ENCODE results near the gene TRPM1.

TRPM1 gene

DNA sequence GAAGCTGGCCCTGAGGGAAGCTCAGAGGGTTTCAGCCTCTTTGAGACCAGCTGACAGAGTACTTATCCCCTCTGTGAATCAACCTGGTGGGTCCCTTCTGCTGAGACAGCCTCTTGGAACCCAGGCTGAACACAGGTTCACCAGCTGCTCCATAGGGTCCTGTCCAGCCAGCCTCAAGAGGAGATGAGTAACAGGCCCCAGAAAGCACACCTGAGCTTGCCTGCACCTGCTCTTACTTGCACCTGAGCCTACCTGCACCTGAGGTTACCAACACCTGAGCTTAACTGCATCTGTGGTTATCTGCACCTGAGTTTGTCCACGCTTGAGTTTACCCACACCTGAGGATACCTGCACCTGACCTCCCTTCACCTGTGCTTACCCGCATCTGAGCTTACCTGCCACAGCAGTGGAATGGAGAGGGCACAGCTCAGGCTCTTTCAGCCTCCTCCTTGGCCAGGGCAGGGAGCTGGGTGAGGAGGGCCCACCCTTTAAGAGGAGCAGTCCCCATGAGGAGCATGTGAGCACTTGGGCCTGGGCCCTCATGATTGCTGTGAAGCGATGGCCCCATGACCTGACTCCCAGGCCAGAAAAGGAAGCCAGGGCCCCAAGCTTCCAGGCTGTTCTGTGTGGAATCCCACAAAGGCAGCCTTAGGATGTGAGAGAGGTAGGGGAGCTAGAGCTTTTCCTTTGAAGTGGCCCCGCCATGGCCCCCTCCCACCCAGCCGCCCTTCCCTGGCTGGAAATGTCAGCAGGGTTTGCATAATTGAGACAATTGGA is at the start of gene TRPM1:
Gene TRPM1 (minus strand): TSS at position 464 of the 777 bp plus-strand sequence. CDS start 20,370 bp downstream, outside the sequence.
- DNase-seq = no peak

DNA sequence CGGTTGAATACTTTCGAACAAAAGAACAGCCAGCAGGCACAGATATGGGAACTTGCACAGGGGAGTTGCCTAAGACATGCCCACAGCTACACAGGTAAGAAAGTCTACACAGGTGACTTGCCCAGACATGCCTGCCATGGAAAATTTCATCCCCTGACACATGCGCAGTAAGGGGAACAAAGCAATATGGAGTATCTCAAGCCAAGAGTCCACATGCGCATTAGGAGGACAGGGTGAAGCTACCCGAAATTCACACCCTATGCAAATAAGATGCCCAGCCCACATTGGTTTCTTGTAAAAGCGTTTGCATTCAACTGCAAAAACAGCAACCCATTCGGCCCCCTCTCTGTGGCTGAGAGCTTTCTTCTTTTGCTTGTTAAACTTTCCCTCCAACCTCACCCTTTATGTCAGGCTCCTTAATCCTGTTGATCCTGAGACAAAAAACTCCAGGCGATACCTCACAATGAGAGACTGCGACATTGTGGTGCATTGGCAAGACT is 49.3 kb upstream of the TRPM1 start:
- DNase-seq = no peak

DNA sequence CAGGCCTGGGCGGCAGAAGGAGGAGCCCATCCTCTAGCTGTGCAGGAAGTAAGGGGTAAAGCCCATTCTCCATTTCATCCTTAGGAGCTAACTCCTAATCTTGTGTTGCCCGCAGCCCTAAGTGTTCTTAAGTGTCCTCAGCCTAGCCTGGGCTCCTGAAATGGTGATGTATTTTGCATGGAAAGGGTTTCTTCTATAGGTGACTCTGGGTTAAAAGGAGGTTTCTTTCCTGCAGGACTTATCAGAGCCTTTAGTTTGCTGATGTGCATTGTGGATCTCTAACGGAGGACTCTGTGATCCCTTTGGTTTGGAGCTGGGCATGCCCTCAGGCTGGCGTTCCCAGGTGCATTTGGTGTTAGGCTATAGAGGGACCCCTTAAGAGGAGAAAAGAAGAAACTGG is 48.5 kb upstream of the TRPM1 start:
- DNase-seq = no peak

DNA sequence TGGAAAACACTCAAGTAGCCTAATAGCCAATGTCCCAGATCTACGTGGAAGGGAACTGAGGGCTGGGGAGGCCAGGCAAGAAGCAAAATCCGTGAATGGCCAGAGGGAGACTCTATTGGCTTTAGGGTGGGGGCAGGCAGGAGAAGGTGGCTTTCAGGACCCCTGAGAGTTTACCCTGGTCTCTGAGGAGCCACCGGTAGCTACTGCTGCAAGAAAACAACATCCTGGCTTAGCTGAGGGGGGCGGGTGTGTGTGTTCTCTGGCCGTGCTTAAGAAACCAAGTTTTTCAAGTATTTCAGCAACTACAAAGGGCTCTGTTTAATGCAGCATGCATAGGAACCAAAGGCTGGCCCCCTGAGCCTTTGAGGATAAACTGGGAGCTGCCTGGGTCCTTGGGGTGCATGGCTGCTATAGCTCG is 47.6 kb upstream of the TRPM1 start:
- no peak for DNase-seq

DNA sequence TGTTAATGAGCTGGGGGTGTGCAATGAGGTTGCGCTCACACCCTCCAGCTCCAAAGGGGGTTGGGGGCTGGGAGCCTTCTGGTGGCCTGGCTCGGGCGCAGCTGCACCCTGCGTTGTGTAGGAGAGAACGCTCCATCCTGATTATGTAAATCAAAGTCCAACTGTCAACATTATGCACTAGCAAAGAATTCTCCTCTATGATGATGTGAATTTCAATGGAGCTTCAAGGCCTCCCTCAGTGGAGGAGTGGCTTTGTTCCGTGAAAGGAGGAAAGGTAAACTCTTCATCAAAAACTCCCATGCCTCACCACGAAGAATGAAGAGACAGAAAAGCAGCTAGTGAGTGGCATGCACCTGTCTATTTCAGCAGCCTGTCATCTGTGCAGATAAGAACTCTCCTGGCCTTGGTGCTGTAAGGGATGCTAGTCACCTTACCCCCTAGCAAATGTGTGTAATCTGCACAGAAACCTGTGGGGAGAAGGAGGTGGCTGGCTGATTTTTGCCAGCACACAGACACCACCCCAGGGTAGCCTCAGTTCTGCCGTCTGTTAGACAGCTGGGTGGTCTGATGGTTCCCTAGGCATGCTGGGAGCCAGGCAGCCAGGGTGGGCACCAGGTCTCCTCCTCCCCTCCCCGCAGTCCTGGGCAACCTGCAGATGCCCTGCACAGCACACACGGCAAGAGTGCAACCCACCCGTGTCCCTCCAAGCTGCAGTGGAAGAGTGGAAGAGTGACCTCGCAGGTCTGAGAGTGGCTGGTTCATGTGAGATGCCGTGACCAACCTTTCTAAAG is 47.0 kb upstream of the TRPM1 start:
- no peak for DNase-seq

DNA sequence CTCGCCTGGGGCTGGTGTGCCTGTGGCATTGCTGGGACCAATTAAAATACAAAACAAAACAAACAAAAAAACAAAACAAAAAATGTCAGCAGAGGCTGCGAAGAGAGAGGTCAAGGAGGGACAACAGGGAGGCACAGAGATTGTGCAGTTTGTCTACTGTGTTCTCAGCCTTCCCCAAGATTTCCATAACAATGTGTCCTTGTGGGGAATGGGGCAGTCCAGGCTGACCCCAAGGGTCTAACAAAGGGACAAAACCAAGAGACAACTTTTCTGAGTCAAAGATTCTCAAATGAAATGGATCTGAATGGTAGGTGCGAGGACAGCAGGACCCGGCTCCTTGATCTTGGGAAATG is 46.4 kb upstream of the TRPM1 start:
- DNase-seq = no peak

DNA sequence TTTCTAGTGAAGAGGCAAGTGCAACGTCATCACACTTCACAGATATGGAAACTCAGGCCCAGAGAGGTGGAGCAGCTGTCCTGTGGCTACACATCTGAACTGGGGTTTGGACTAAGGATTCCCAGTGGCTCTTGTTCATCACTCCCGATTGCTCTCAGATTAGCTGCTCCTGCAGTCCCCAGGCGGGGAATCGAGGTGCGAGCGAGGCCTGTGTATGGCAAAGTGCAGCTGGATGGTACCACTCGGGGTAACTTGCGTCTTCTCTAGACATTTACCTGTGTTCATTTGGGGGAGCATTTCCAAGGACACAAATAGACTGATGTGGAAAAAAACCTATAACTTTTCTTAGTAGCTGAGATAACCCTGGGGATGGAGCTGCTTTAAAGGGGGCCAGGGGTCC is 45.9 kb upstream of the TRPM1 start:
- no peak for DNase-seq

DNA sequence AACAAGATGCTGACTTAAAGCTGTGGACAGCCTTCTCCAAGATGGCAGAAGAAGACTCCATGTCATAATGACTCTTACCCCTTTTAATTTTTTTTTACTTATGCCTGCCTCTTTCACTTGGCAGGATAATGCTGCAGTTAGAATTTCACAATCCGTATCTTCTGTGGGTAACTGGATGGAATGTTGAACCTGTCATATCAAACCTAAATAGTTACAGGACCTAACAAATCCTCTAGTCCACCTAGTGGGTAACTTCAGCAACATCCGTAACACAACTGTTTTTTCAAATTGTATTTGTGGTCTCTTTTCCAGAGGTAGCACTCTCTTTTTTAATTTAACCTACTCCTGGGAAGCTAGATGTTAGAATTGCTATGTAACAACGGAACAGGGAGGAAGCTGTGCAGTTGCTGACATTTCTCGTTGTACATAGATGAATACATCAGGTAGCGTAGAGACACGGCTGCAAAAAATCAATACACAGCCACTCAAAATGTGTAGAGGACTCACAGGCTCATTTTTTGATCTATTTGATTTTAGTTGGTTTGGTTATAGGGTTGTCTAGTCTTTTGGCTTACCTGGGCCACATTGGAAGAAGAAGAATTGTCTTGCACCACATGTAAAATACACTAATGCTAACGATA is 43.9 kb upstream of the TRPM1 start:
- DNase-seq = peak; percentile 61

DNA sequence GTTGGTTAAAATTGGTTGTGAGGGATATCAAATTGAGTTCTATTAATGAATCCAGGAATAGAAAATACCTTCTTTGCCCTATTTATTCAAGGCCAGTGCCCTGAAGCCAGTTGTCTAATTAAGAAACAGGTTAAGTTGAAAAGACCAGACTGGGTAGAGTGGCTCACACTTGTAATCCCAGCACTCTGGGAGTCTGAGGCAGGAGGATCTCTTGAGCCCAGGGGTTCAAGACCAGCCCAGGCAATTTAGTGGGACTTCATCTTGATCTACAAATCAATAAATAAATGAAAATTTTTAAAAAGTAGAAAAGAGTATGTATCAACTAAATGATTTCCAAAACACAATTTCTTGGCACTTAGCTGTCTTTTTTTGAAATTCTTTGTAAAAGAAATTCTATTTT is 40.3 kb upstream of the TRPM1 start:
- DNase-seq = no peak

DNA sequence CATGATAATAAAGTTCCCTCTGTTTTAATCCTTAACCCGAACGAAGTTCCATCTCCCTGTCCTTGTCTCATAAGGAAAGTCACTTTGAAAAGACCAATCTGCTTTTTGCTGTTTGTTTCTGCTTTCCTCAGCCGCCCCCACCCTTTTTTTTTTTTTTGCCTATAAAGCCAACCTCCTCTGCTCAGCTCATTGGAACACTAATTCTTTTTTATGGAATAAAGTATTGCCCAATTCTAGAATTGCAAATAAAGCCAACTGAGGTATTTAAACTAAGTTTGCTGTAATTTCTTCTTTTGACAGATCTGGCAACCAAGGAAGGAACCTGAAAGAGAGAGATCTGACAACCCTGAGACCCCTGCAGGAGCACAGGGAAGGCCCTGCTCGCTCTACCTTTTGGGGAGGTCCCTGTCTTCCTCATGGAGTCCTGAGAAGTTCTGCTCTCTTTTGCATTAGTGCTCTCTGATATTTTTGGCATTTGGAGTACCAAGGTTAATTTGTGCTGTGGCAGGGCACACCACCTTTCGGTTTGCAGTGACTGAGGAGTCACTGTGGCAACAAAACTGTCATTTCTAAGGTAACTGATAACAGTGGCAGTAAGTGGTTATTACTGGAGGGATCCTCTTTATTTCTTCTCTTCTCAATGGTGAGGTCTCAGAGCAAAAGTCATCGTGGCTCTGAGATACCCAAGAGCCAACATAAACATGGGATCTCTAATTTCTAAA is 35.2 kb upstream of the TRPM1 start:
- DNase-seq = no peak

DNA sequence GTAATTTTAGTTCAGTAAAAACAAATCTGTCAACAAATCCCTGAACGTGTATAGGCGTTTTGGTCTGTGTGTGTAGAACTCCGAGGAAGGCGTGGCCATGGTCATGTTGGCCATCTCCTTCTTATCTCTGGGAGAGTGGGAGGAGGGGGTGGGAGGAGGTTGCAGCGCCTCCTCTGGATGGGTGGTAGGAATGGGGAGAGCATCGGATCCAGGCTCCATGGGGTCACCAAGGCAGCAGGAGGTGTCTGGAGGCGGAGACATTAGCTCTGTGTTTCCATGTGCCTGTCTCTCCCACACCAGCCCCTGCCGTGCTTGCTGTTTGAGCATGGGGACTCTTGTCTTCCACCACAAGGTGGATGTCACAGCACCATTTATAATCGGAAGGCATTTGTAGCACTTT is 34.5 kb upstream of the TRPM1 start:
- DNase-seq = no peak

DNA sequence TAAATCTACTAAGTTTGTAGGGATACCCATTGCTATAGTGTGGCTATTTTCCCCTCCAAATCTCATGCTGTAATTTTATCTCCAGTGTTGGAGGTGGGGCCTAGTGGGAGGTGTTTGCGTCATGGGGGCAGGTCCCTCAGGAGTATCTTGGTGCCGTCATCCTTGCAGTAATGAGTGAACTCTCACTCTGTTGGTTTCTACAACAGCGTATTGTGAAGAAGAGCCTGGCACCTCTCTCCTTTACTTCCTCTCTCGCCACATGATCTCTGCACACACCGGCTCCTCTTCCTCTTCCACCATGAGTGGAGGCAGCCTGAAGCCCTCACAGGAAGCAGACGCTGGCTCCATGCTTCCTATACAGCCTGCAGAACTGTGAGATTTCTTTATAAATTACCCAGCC is 34.0 kb upstream of the TRPM1 start:
- DNase-seq = no peak

DNA sequence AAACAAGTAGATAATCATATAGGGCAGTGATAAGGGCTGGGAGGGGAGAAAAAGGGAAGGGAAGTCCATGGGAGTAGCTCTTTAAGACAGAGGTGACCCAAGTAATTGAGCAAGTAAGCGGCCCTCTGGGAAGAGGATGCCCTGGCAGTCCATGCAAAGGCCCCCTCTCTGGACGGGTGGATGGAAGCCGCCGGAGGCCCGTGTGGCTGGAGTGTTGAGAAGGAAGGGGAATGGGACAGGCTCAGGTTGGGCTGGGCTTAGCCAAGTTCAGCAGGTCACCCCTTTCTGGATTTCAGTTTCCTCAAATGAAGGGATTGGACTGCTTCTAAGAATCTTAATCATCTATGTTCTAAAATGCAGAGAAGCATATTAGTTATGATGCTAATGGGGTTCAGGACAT is 32.4 kb upstream of the TRPM1 start:
- no peak for DNase-seq

DNA sequence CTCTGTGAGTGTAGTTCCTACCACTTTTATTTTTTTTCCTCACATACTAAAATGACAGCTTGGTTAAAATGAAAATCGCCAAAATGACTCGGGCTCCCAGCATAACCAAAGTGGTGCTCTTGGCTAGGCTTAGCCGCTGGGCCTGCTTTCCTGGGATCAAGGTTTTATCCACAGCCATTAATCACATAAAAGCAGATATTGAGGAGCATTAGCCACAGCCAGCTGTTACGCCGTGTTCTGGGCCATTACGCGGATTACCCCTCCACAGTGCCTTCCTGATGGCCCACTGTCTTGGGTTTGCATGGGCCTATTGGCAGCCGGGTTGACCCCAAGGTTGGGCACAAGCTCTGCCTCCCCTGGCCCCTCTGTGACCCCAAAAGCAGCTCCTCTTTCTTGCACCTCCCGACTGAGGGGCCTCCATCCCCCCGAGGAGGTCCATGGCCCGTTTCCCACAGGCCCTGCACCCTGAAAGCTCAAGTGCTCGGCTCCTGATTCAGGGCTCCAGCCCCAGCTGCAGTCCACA is 30.4 kb upstream of the TRPM1 start:
- DNase-seq = no peak

DNA sequence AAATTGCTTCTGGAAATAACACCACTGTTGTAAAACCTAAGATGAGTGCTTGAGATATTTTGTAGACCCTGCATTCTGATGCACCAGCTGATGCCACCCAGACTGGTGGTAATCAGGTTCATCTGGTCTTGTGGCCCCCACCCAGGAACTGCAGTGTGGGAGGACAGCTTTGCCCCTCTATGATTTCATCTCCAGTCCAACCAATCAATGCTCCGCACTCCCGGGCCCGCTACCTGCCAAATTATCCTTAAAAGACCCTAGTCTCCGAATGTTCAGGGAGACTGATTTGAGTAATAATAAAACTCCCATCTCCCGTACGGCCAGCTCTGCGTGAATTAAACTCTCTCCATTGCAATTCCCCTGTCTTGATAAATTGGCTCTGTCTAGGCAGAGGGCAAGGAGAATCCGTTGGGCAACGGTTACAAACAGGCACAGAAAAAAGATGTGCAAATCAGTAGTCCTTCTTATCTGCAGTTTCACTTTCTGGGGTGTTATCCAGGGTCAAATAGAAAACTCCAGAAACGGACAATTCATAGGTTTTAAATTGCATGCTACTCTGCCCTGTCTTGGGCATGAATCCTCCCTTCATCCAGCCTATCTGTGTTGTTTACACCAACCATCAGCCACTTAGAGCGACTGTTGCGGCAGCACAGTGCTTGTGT is 29.2 kb upstream of the TRPM1 start:
- no peak for DNase-seq

DNA sequence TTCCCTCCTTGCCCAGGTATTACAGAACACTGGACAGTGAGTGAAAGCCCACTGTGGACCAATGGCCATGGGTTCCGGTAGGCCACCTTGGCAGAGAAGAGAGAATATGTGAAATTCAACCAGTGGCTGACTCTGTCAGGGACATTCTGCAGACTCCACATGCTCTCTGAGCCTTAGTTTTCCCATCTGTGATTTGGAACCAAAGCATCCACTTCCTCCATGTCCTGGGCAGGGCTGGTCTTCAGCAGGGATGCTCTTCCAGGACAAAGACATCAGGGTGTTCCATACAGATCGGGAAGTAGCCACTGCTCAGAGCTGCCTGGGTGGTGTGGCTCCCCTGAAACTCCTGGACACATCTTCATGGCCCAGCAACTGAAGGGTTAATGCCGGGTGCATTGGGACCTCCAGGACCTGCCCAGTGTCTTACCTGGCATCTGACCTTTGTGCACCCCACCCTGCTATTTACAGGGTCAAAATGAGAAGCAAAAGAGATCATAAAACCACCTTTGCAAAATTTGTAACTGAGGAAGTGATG is 28.3 kb upstream of the TRPM1 start:
- DNase-seq = no peak

DNA sequence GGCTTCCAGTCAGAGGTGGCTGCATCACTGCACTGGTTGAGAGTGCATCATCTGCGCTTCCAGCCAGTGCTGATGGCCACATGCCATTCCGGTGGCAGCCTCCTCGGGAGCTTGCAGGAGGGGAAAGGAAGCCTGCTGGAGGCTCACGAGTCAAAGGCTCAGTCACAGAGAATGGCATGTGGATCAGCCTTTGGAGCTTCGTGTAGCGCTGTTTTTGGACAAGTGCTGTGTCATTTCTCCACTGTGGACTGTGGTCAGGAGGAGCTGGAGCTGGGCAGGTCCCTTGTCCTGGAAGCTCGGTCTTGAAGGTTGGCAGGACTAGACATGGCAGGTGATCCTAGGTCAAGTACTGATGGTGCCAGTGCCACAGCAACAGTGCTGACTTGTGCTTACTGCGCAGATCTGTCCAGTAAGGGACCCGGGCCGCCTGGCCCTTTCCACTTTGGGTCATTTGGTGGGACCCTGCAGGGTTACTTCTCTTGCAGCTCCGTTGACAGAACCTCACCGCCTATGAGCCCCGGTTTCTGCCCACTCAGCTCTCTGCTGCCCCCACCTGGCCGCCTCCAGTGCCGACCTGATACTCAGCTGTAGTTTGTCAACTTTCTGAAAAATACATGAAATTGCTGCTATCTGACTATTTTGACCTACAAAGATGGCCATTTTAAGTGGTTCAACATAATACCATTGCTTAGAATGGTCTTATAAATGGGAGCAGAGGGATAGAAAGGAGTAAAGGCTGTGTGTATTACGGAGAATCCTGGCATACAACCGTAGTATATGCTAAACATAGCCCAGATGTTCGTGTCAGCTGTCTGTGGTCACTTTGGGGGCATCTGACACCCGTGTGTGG is 27.6 kb upstream of the TRPM1 start:
- no peak for DNase-seq

DNA sequence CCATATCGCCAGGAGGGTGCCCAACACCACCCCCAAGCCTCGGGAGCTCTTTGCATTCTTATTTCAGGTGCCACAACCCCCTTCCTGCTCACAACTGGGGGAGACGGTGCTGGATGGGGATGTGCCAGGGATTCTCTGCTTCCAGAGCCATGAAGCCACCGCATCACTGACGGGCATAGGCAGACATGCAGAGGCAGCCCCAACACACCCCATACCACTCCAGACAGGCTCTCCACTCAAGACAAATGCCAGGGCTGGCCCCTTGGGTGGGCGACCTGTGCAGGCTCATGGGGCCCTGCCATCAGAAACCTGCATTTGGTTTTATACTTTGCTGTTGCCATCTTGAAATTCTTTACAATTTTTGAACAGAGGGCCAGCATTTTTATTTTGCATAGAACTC is 27.0 kb upstream of the TRPM1 start:
- DNase-seq = no peak

DNA sequence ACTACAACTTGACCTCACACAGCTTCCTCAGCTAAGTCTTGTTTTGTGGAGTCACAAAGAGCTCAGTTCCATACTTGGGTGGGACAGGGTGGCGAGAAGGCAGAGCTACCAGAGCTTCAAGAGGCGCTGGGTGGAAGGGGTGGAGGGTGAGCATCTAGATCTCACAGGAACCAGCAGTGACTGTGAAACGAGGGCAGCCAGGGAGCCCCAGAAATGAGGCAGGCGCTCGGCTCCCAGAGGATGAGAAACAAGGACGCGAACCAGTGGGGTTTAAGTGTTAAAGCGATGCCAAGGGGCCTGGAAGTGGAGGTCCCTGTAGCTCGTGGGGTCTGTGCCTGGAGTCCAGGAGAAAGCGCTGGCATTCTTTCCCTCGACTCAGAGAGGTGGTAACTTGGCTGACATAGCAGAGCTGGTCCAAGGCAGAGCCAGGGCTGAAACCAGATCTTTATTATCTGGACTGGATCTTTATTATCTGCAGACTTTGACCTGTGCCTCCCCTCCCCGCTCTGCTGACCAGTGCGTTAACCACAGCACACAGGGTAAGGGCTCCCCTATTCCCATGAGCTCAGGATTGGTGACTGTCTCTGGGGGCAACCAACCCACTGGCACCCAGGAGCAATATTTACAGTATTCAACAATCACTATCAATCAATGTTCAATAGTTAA is 26.2 kb upstream of the TRPM1 start:
- DNase-seq = no peak

DNA sequence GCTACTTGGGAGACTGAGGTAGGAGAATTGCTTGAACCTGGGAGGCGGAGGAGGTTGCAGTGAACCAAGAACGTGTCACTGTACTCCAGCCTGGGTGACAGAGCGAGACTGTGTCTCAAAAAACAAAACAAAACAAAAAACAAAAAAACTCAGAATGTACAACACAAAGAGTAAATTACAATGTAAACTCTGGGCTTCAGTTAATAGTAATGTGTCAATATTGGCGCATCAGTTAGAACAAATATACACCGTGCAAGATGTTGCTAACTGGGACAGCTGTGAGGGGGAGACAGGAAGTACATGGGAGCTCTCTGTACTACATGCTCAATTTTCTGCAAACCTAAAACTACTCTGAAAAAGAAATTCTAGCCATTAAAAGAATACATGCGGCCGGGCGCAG is 23.5 kb upstream of the TRPM1 start:
- no peak for DNase-seq

Data from NCI-H226 (cell line).